ENCODE results near the gene ADARB1.

The ADARB1 gene

GRCh38 chr21:45210461-45210983 lies 136.1 kb downstream of the ADARB1 start:
- DNase-seq: no peak

- no peak for DNase-seq
These were observed 137.3 kb downstream of the ADARB1 start for GRCh38 chr21:45211661-45212060.

GRCh38 chr21:45213392-45213791 lies 139.0 kb downstream of the ADARB1 start:
- no peak for DNase-seq

- DNase-seq: no peak
These were observed 140.8 kb downstream of the ADARB1 start for GRCh38 chr21:45215213-45215612.

- DNase-seq: no peak
These were observed 142.6 kb downstream of the ADARB1 start for GRCh38 chr21:45217010-45217409.

- no peak for DNase-seq
These were observed 145.1 kb downstream of the ADARB1 start for GRCh38 chr21:45219517-45219916.

GRCh38 chr21:45220071-45220481 lies 145.7 kb downstream of the ADARB1 start:
- no peak for DNase-seq

GRCh38 chr21:45220714-45221490 lies 146.5 kb downstream of the ADARB1 start:
- no peak for DNase-seq

- no peak for DNase-seq
These were observed 147.6 kb downstream of the ADARB1 start for GRCh38 chr21:45222001-45222400.

GRCh38 chr21:45223236-45224185 lies 149.1 kb downstream of the ADARB1 start:
- DNase-seq: no peak

GRCh38 chr21:45224189-45224938 lies 150.0 kb downstream of the ADARB1 start:
- DNase-seq: no peak

- DNase-seq: no peak
These were observed 150.8 kb downstream of the ADARB1 start for GRCh38 chr21:45225041-45225740.

GRCh38 chr21:45225741-45226327 lies 151.5 kb downstream of the ADARB1 start:
- DNase-seq: no peak

GRCh38 chr21:45226540-45227326 lies 152.4 kb downstream of the ADARB1 start:
- DNase-seq: no peak

GRCh38 chr21:45227735-45228134 lies 153.4 kb downstream of the ADARB1 start:
- DNase-seq: no peak

GRCh38 chr21:45228171-45228641 lies 153.8 kb downstream of the ADARB1 start:
- no peak for DNase-seq

GRCh38 chr21:45228656-45229240 lies 154.4 kb downstream of the ADARB1 start:
- no peak for DNase-seq

GRCh38 chr21:45231705-45232104 lies 157.3 kb downstream of the ADARB1 start:
- DNase-seq: no peak

GRCh38 chr21:45234127-45234526 lies 159.7 kb downstream of the ADARB1 start:
- DNase-seq: no peak

GRCh38 chr21:45234965-45235364 lies 160.6 kb downstream of the ADARB1 start:
- DNase-seq: no peak
